ENCODE measurements around the gene JADE1. TPM values are rescaled to one million over a fixed set of nuclear protein-coding genes. Genes with fewer than 3 reads are reported as not detected.
A peak's percentile ranks its signal among the peaks of the same experiment; 100 is the strongest.

Gene JADE1
- total and polyA plus RNA-seq, 2 of the 13 experiments (the other 11 are each of a cell fraction or from before 2014, with no cell fraction given) = 5.4 to 19.3 TPM

- no peak for TF ChIP-seq ETS1 (CRISPR knock-in tag; IDR thresholded peaks at IDR 0.05)
- peak; percentile 76; the same call in 1 of the 2 replicates for TF ChIP-seq ZNF790 (CRISPR knock-in tag; IDR thresholded peaks at IDR 0.05; ENCODE audit: borderline replicate concordance)
- peak; percentile 25; the same call in 1 of the 2 replicates for TF ChIP-seq MAZ (IDR thresholded peaks at IDR 0.05; ENCODE audit: borderline replicate concordance, low read depth, low read length)
- TF ChIP-seq MAZ (CRISPR knock-in tag; IDR thresholded peaks at IDR 0.05; ENCODE audit: low read depth) = peak; percentile 67
- TF ChIP-seq SPEN (CRISPR knock-in tag; IDR thresholded peaks at IDR 0.05; ENCODE audit: low read depth) = peak; percentile 65; the same call in 1 of the 2 replicates
- TF ChIP-seq, protein P1, sequence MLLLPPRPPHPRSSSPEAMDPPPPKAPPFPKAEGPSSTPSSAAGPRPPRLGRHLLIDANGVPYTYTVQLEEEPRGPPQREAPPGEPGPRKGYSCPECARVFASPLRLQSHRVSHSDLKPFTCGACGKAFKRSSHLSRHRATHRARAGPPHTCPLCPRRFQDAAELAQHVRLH (CRISPR knock-in tag; IDR thresholded peaks at IDR 0.05; ENCODE audit: borderline replicate concordance, low read depth) = no peak
- no peak for TF ChIP-seq ZNF768 (CRISPR knock-in tag; IDR thresholded peaks at IDR 0.05)
- no peak for TF ChIP-seq RNF2 (conservative IDR thresholded peaks at IDR 0.05; ENCODE audit: low read depth)
- TF ChIP-seq, protein P2, sequence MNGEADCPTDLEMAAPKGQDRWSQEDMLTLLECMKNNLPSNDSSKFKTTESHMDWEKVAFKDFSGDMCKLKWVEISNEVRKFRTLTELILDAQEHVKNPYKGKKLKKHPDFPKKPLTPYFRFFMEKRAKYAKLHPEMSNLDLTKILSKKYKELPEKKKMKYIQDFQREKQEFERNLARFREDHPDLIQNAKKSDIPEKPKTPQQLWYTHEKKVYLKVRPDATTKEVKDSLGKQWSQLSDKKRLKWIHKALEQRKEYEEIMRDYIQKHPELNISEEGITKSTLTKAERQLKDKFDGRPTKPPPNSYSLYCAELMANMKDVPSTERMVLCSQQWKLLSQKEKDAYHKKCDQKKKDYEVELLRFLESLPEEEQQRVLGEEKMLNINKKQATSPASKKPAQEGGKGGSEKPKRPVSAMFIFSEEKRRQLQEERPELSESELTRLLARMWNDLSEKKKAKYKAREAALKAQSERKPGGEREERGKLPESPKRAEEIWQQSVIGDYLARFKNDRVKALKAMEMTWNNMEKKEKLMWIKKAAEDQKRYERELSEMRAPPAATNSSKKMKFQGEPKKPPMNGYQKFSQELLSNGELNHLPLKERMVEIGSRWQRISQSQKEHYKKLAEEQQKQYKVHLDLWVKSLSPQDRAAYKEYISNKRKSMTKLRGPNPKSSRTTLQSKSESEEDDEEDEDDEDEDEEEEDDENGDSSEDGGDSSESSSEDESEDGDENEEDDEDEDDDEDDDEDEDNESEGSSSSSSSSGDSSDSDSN (CRISPR knock-in tag; IDR thresholded peaks at IDR 0.05) = peak; percentile 58
- TF ChIP-seq, protein P3, sequence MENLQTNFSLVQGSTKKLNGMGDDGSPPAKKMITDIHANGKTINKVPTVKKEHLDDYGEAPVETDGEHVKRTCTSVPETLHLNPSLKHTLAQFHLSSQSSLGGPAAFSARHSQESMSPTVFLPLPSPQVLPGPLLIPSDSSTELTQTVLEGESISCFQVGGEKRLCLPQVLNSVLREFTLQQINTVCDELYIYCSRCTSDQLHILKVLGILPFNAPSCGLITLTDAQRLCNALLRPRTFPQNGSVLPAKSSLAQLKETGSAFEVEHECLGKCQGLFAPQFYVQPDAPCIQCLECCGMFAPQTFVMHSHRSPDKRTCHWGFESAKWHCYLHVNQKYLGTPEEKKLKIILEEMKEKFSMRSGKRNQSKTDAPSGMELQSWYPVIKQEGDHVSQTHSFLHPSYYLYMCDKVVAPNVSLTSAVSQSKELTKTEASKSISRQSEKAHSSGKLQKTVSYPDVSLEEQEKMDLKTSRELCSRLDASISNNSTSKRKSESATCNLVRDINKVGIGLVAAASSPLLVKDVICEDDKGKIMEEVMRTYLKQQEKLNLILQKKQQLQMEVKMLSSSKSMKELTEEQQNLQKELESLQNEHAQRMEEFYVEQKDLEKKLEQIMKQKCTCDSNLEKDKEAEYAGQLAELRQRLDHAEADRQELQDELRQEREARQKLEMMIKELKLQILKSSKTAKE (CRISPR knock-in tag; IDR thresholded peaks at IDR 0.05; ENCODE audit: borderline replicate concordance) = peak; percentile 36; the same call in 1 of the 2 replicates
- no peak for TF ChIP-seq ZNF317 (CRISPR knock-in tag; IDR thresholded peaks at IDR 0.05)
- peak; percentile 3; the same call in 1 of the 2 replicates for TF ChIP-seq MXD1 (CRISPR knock-in tag; IDR thresholded peaks at IDR 0.05)
- 0 out of 2 replicates have a peak, but pooled peaks have one; percentile 65 for TF ChIP-seq ZNF709 (CRISPR knock-in tag; IDR thresholded peaks at IDR 0.05)
- TF ChIP-seq NFE2L2 (IDR thresholded peaks at IDR 0.05; ENCODE audit: low read length) = no peak
- no peak for TF ChIP-seq NONO (IDR thresholded peaks at IDR 0.05)
- peak; percentile 57; the same call in 1 of the 2 replicates for TF ChIP-seq NONO (CRISPR knock-in tag; conservative IDR thresholded peaks at IDR 0.05)
- 0 out of 2 replicates have a peak, but pooled peaks have one; percentile 35 for TF ChIP-seq MIXL1 (CRISPR knock-in tag; IDR thresholded peaks at IDR 0.05)
- TF ChIP-seq AGO2 (optimal IDR thresholded peaks at IDR 0.05; ENCODE audit: low read depth, low read length) = peak; percentile 53
Observed at GRCh38 chr4:128811571-128812441, 2.3 kb downstream of the JADE1 start (continued).
